PFSK-1 (cell line): ENCODE results near the gene PLIN5.

Source experiments
- POLR2AphosphoS5 ChIP-seq: IDR thresholded peaks from 2 replicates; pipeline ENCODE4 v1.6.1; 2012; ENCODE audit warnings: low read depth, mild to moderate bottlenecking, control low read depth, low read length, moderate library complexity
- SIN3A ChIP-seq: IDR thresholded peaks from 2 replicates; pipeline ENCODE4 v1.6.1; 2012; ENCODE audit warnings: mild to moderate bottlenecking, low read length, moderate library complexity, borderline replicate concordance; ENCODE audit not compliant: insufficient read depth
- TAF1 ChIP-seq: IDR thresholded peaks from 2 replicates; pipeline ENCODE4 v1.6.1; 2012; ENCODE audit warnings: low read length, control low read depth, borderline replicate concordance; ENCODE audit not compliant: insufficient read depth
- TF ChIP-seq, protein P1 (sequence below), 2 experiments: IDR thresholded peaks; 2 replicates each; pipeline versions ENCODE4 v1.6.1 to v1.8.0; 2011 to 2012; ENCODE audit warnings: low read depth in 2 of 2, low read length in 2 of 2, control low read depth in 1 of 2, inconsistent platforms in 1 of 2, mild to moderate bottlenecking in 1 of 2, moderate library complexity in 1 of 2; ENCODE audit not compliant: insufficient read depth in 1 of 2

GRCh38 chr19:4581666-4582553, 46.9 kb upstream of the PLIN5 start:
- TF ChIP-seq, protein P1, sequence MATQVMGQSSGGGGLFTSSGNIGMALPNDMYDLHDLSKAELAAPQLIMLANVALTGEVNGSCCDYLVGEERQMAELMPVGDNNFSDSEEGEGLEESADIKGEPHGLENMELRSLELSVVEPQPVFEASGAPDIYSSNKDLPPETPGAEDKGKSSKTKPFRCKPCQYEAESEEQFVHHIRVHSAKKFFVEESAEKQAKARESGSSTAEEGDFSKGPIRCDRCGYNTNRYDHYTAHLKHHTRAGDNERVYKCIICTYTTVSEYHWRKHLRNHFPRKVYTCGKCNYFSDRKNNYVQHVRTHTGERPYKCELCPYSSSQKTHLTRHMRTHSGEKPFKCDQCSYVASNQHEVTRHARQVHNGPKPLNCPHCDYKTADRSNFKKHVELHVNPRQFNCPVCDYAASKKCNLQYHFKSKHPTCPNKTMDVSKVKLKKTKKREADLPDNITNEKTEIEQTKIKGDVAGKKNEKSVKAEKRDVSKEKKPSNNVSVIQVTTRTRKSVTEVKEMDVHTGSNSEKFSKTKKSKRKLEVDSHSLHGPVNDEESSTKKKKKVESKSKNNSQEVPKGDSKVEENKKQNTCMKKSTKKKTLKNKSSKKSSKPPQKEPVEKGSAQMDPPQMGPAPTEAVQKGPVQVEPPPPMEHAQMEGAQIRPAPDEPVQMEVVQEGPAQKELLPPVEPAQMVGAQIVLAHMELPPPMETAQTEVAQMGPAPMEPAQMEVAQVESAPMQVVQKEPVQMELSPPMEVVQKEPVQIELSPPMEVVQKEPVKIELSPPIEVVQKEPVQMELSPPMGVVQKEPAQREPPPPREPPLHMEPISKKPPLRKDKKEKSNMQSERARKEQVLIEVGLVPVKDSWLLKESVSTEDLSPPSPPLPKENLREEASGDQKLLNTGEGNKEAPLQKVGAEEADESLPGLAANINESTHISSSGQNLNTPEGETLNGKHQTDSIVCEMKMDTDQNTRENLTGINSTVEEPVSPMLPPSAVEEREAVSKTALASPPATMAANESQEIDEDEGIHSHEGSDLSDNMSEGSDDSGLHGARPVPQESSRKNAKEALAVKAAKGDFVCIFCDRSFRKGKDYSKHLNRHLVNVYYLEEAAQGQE (IDR thresholded peaks at IDR 0.05; ENCODE audit: insufficient read depth in 1 of 2, low read depth in 2 of 2, low read length in 2 of 2): no peak
- TF ChIP-seq POLR2AphosphoS5 (no peak), TAF1 (no peak), SIN3A (no peak)
